GM12878 (cell line): ENCODE results near the gene QRFP. TPM values are rescaled to one million over a fixed set of nuclear protein-coding genes. Genes with fewer than 3 reads are reported as not detected.

Source experiments
- ATAC-seq: fragments of 200-7000 bp; cut with Tn5 transposase; 3 replicates; pipeline ENCODE4 v1.9.1; 2020; ENCODE audit warnings: mild to moderate bottlenecking, moderate library complexity
- BruUV-seq: library from RNA; stranded (reverse); fragments of 400-500 nt; replicated peaks from 2 replicates; lab custom pipeline; 2021; lab: Mats Ljungman, UMichigan
- CTCF ChIA-PET: fragments of 300-600 bp; sonication (Branson Sonifier 250); formaldehyde crosslinking; extraction: SDS; loops from one replicate; lab custom pipeline; 2021; ENCODE audit warnings: inconsistent platforms; lab: Yijun Ruan, JAX
- POLR2A ChIA-PET: fragments of 350-600 bp; formaldehyde crosslinking; extraction: SDS; loops from one replicate; lab custom pipeline; 2021; ENCODE audit warnings: inconsistent platforms; lab: Charles Lee
- RAD21 ChIA-PET: fragments of 300-600 bp; sonication (Branson Sonifier 250); formaldehyde crosslinking; loops from one replicate; lab custom pipeline; 2023; ENCODE audit warnings: antibody characterized with exemption; ENCODE audit not compliant: unreplicated experiment; lab: Charles Lee
- SMC1A ChIA-PET: fragments of 300-600 bp; sonication (Branson Sonifier 250); formaldehyde crosslinking; loops from one replicate; lab custom pipeline; 2023; ENCODE audit not compliant: unreplicated experiment, uncharacterized antibody; lab: Charles Lee
- DNase-seq: peaks from one replicate; pipeline ENCODE4 v3.0.0-alpha.2; 2011; ENCODE audit warnings: low read depth, low spot score
- FAIRE-seq: peaks from 3 replicates; lab custom pipeline; 2011; peaks lifted over from hg19 to GRCh38; lab: Jason Lieb, UNC
- H2AFZ ChIP-seq: 2 replicates; pipeline ENCODE4 v1.6.0; 2011; ENCODE audit warnings: low read depth, low read length, control low read depth; ENCODE audit not compliant: control insufficient read depth
- H3K27ac ChIP-seq: 2 replicates; pipeline ENCODE4 v1.5.1; 2011; ENCODE audit warnings: control low read depth; ENCODE audit not compliant: control insufficient read depth, insufficient read depth
- H3K27me3 ChIP-seq, 2 experiments: replicated peaks in 1 of 2; 2 replicates each; pipeline versions ENCODE4 v1.6.0 to v1.6.1; 2011; ENCODE audit warnings: low read length in 1 of 2; ENCODE audit not compliant: control insufficient read depth in 2 of 2, insufficient read depth in 2 of 2
- H3K36me3 ChIP-seq, 2 experiments: 2 replicates each; pipeline ENCODE4 v1.5.1; 2011; ENCODE audit warnings: low read length in 1 of 2; ENCODE audit not compliant: control insufficient read depth in 2 of 2, insufficient read depth in 2 of 2
- H3K4me1 ChIP-seq: 2 replicates; pipeline ENCODE4 v1.6.1; 2011; ENCODE audit warnings: mild to moderate bottlenecking, low read length, moderate library complexity, mixed read lengths; ENCODE audit not compliant: control insufficient read depth, insufficient read depth
- H3K4me2 ChIP-seq: 2 replicates; pipeline ENCODE4 v1.6.0; 2011; ENCODE audit warnings: control low read depth; ENCODE audit not compliant: control insufficient read depth, insufficient read depth
- H3K4me3 ChIP-seq: fragments of 200-600 bp; sonication (generic); 2 replicates; pipeline ENCODE4 v1.5.1; 2016
- H3K79me2 ChIP-seq: 2 replicates; pipeline ENCODE4 v1.6.0; 2011; ENCODE audit warnings: low read length; ENCODE audit not compliant: control insufficient read depth, insufficient read depth
- H3K9ac ChIP-seq: 2 replicates; pipeline ENCODE4 v1.8.0; 2011; ENCODE audit warnings: low read length, control low read depth, mixed read lengths; ENCODE audit not compliant: control insufficient read depth, insufficient read depth
- H3K9me3 ChIP-seq: replicated peaks from 3 replicates; pipeline ENCODE4 v1.5.1; 2011; ENCODE audit warnings: mild to moderate bottlenecking, low read length; ENCODE audit not compliant: control insufficient read depth, insufficient read depth
- H4K20me1 ChIP-seq: 2 replicates; pipeline ENCODE4 v1.6.0; 2011; ENCODE audit not compliant: control insufficient read depth, insufficient read depth
- ATF7 ChIP-seq: fragments of 450-650 bp; IDR thresholded peaks from 2 replicates; pipeline ENCODE4 v1.6.1; 2016; ENCODE audit warnings: low read depth, mild to moderate bottlenecking
- CEBPZ ChIP-seq: fragments of 150-350 bp; IDR thresholded peaks from 2 replicates; pipeline ENCODE4 v1.6.1; 2016; ENCODE audit warnings: low read depth, low read length
- CHD2 ChIP-seq: IDR thresholded peaks from 2 replicates; pipeline ENCODE4 v1.6.1; 2011; ENCODE audit warnings: low read depth, low read length, improper control_type of control experiment, borderline replicate concordance
- KLF5 ChIP-seq: fragments of 450-650 bp; IDR thresholded peaks from 2 replicates; pipeline ENCODE4 v1.6.1; 2014; ENCODE audit warnings: mild to moderate bottlenecking; ENCODE audit not compliant: partially characterized antibody
- NFIC ChIP-seq: IDR thresholded peaks from 2 replicates; pipeline ENCODE4 v1.6.1; 2012; ENCODE audit warnings: low read depth, mild to moderate bottlenecking, inconsistent platforms, low read length, moderate library complexity
- SMAD1 ChIP-seq: fragments of 450-650 bp; IDR thresholded peaks from 2 replicates; pipeline ENCODE4 v1.6.1; 2018; ENCODE audit warnings: mild to moderate bottlenecking, low read depth; ENCODE audit not compliant: partially characterized antibody
- ZBTB4 ChIP-seq: fragments of 450-650 bp; formaldehyde crosslinking; IDR thresholded peaks from 2 replicates; pipeline ENCODE4 v1.4.0; 2022; ENCODE audit warnings: mild to moderate bottlenecking, moderate library complexity
- ZSCAN29 ChIP-seq: fragments of 450-650 bp; IDR thresholded peaks from 2 replicates; pipeline ENCODE4 v1.6.1; 2017; ENCODE audit warnings: mild to moderate bottlenecking, moderate library complexity
- WGBS: methylation state at CpG from one replicate; pipeline ENCODE4 v1.1.6; 2016; ENCODE audit warnings: low lambda C conversion rate; ENCODE audit not compliant: insufficient replicate concordance, insufficient coverage; ENCODE audit errors: missing lambda C conversion rate; 5-methylcytosine and 5-hydroxymethylcytosine counted together
- in situ Hi-C: fragments of 300-500 bp; cut with MboI; formaldehyde crosslinking; loops from 9 replicates; pipeline ENCODE4 v1.14.3; 2018; ENCODE audit warnings: mixed read lengths
- intact Hi-C: fragments of 100-400 bp; cut with micrococcal nuclease; formaldehyde crosslinking; loops from one replicate; pipeline ENCODE4 v1.14.2; 2022; ENCODE audit not compliant: unreplicated experiment
- polyA plus RNA-seq, 11 experiments: library from polyadenylated mRNA; depleted of rRNA in 4 of 11; unstranded in 6 of 11; stranded (reverse) in 5 of 11; fragments of >200 nt; fragmentation: Nextera tagmentation in 4 of 11; fragmentation: Illumina TruSeq in 1 of 11; extraction: Ambion mirVana in 4 of 11; extraction: Trizol in 1 of 11; gene quantifications; 1 replicate in 1 of 11; 2 replicates in 10 of 11; pipeline versions ENCODE4 v1.2.1 to v1.2.3, GENCODE V29; 2011 to 2016; ENCODE audit warnings: inconsistent platforms in 2 of 11, missing spikeins in 2 of 11, low read depth in 1 of 11
- total RNA-seq, 4 experiments: library from RNA; depleted of rRNA in 3 of 4; stranded (reverse); fragments of >200 nt in 3 of 4; fragmentation: Illumina TruSeq in 1 of 4; extraction: Trizol in 1 of 4; gene quantifications; 2 replicates each; pipeline versions ENCODE4 v1.2.1 to v1.2.3, GENCODE V29; 2013 to 2021

The QRFP gene
- total and polyA plus RNA-seq, 10 of the 15 experiments (the other 5 are each of a cell fraction or from before 2014, with no cell fraction given) = not detected

- TF ChIP-seq CEBPZ = no peak
- no peak for TF ChIP-seq NFIC
- TF ChIP-seq ZBTB4 (CRISPR knock-in tag) = no peak
- no peak for TF ChIP-seq ZSCAN29
- TF ChIP-seq KLF5 = no peak
- no peak for TF ChIP-seq SMAD1
- TF ChIP-seq ATF7 = no peak
- TF ChIP-seq CHD2 = no peak
- ATAC-seq (no peak), FAIRE-seq (no peak), DNase-seq (no peak)
- Histone ChIP-seq H3K79me2 (no peaks in the 10 kb centered on the region), H3K4me3 (no peak overlapping the region), H3K27me3 (no peaks in the 10 kb centered on the region; a peak in 1 of 4 replicates), H4K20me1 (0 out of 2 replicates have a peak, but pooled peaks cover 2% of the 10 kb centered on the region), H3K36me3 (no peaks in the 10 kb centered on the region), H3K4me1 (peaks cover 26% of the 10 kb centered on the region), H3K9ac (no peak overlapping the region), H3K4me2 (no peak overlapping the region), H2AFZ (no peak overlapping the region), H3K9me3 (no peaks in the 10 kb centered on the region), H3K27ac (no peak overlapping the region)
- WGBS = 49% methylated on average over 27 of the region's 42 CpGs
- CTCF ChIA-PET = interaction anchor here (1.1 kb wide), 1 partner anchor 53 kb away, joined by 5 read pairs; no protein-coding TSS in a partner anchor
- RAD21 ChIA-PET = no interaction called here
- in situ Hi-C loops (no loop called here), intact Hi-C loops (no loop called here)
- SMC1A ChIA-PET = no interaction called here
- POLR2A ChIA-PET = no interaction called here
- no TSS peak for BruUV-seq
These were observed 27.2 kb upstream of the QRFP start for GRCh38 chr9:130923611-130924447.
